NK-92 (cell line): ENCODE measurements around the gene TMEM140.
"Not testable (repeated sequence)": the region's sequence is repeated elsewhere in the genome, so short reads cannot be mapped to it uniquely, and the experiment has no call there.

Experiments
- DNase-seq: peaks from one replicate; lab custom pipeline; 2025; ENCODE audit not compliant: unreplicated experiment; lab: John Stamatoyannopoulos, UW

The TMEM140 gene

DNA sequence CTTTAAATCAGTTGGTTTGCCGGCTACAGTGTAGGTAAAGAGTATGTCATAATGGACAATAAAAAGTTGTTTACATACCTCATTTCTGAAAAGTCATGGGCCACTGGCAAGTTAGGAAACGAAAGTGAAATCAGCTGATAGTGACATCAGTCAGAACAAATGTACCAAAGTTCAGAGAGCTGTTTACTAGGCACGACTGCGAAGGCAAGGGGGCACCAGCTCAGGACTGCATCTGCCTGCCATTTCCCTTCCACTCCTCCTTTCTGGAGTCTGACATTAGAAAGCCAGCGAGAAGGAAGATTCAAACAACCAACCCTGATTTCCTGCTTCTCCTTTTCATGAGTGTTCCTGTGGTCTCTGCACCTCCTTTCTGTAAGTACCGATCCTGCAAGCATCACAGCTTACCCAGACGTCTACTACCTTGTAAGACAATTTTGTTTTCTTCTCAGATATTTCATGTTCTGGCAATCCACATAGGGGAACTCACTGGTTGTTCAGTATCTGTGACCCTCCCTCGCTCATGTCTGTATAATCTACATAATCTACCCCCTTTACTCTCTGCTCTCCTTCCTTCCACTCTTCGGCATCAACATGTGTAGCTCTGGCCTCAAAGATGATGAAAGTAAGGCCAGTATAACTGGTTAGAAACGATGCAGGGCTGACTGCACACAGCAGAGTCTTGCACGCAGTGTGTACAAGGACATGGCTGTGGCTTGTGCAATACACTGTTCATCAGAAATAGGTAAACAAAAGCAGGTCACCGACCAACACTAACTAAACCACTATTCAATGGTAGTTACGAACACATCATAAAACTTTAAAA is at the start of gene TMEM140:
TSS of gene TMEM140 (plus strand) at position 174 of the 823 bp plus-strand sequence. CDS start 16,370 bp downstream, outside the sequence.
- no peak for DNase-seq

DNA sequence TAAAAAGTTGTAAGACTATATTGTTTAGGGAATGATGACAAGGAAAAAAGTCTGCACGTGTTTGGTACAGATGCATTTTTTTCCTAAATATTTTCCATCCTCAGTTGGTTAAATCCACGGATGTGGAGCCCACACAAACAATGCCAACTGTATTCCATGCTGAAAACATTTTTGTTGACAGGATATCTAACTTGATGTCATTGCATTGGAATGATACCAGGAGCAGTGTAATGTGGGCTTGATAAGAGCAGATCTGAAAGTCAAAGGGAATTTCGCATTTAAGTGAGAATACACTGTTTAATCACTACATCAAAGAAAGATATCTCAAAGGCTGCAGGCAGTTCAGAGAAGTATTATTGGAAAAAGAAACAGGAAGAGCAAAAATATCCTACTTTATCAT is 49.5 kb upstream of the TMEM140 start:
- no peak for DNase-seq

DNA sequence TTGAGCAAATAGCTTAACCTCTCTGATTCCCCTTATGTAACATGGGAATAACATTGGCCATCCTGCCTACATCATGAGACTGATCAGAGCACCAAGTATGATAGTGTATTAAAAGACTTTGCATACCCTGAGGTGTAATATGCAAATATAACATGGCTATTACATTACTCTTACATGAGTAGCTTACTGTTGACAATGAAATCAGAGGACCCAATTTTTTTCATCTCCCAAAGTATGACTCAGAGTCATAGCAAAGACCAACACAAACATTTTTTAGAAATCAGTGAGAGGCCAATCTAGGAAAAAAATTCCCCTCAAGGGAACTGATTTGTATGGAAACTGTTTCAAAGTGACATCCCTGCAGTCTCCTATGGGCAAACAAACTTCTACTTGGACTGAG is 47.0 kb upstream of the TMEM140 start:
- DNase-seq = no peak

DNA sequence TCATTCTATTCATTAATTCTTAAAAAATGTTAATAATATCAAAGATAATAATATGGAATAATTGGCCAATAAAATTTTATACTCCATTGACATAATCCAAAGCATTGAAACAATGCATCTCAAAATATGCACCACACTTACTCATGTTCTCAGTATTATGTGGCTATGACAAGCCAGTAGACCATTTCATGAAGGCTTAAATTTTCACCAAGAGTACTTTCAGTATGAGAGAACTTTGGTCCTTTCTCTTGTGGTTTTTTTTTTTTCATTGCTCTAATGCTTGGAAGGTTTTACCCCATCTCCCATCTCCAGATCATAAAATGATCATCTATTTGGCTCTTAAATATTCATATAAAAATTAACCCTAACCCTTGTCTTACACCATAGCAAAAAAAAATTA is 45.5 kb upstream of the TMEM140 start:
- no peak for DNase-seq

DNA sequence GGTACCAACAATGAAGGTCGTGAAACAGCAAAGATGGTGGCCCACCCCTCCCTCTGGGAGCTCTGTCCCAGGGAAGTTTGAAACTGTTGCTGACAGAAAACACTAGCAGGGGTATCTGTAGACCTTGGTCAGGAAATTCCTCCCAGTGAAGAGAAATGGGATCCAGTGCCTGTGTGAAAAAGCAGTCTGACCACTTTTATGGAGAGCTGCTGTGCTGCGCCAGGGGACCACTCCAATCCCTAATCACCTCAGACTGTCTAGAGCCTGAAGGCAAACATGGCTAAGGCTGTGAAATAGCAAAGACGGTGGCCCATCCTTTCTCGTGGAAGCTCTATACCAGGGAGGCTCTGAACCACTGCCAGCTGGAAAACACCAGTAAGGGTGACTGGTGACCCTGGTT is 38.3 kb upstream of the TMEM140 start:
- no peak for DNase-seq

DNA sequence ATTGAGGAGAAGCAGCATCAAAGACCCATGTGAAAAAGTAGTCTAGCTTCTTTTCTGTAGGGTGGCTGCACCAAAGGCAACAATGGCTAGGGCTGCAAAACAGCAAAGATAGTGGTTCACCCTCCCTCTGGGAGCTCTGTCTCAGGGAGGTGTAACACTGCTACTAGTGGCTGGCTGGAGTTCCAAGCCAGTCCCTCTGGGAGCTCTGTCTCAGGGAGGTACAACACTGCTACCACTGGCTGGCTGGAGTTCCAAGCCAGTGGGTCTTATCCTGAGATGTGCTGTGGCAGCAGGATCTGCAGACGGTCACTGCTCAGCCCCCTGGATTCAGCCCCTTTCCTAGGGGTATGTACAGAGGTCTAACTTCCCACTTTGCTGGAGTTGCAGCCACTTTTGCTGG is 37.9 kb upstream of the TMEM140 start:
- no peak for DNase-seq

DNA sequence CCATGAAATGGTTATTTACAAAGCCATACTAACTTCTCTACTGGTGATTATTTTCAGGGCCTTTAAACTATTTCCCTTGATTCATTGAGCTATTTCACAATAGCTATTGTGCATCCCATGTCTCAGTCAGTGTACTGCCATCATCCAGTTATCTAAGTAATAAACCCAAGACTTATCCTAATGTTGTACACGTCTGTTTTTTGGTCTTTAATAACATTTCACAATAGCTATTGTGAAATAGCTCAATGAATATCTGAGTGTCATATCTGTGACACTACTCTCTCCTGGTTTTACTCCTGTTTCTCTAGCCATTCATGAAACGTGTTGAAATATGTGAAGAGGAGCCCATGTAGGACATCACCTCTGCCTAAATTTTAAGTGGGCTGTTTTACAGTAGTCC is 36.5 kb upstream of the TMEM140 start:
- DNase-seq = no peak

DNA sequence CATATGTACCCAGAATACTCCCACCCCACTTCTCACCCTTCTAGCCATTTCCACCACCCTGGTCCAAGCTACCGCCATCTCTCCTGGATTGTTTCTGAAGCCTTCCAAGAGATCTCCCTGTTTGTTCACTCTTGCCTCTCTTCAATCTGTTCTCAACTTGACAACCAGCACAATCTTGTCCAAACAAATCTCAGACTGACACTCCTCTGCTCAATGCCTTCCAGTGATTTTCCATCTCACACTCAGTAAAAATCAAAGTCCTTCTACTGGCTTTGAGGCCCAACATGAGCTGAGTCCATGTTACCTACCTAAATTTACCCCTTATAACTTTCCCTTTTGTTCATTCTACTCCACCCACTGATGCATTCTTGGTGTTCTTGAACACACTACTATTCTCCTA is 33.2 kb upstream of the TMEM140 start:
- no peak for DNase-seq

DNA sequence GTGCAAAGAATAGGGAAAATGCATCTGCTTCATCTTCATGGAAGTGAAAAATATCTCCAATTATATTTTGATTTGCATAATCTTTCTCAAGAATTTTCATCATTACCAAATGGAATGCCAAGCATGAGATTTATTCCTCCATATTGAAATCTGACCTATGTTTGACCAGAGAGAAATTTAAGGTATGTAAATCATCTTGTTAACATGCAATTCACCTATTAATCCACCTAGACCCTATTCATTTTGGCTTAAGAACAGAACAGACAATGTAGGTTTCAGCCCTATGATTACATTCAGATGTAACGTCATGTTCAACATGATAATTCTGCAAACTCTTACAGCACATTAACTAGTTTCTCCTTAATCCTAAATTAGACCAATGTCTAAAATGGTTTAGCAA is 30.8 kb upstream of the TMEM140 start:
- no peak for DNase-seq

DNA sequence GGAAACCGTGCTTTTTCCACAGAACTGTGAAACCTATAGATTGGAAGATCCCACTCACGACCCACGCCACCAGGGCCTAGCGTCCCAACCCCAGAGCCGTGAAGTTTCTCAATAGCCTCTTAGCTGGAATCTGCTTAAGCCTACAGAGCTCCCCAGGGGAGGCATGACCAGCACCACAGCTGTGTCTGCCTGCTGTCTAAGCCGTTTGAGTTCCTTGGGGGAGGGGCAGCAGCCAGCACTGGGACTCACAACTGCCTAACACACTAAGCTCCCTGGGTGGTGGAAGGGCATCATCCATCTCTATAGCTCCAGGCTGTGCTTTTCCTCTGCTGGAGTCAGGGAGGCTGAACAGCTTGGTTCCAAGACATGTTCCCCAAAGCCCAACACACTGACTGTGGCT is 26.0 kb upstream of the TMEM140 start:
- no peak for DNase-seq

DNA sequence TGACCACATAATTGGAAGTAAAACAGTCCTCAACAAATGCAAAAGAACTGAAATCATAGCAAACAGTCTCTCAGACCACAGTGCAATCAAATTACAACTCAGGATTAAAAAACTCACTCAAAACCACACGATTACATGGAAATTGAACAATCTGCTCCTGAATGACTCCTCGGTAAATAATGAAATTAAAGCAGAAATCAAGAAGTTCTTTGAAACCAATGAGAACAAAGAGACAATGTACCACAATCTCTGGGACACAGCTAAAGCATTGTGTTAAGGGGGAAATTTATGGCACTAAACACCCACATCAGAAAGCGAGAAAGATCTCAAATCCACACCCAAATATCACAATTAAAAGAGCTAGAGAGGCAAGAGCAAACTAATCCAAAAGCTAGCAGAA is 23.2 kb upstream of the TMEM140 start:
- DNase-seq = not testable (repeated sequence)

DNA sequence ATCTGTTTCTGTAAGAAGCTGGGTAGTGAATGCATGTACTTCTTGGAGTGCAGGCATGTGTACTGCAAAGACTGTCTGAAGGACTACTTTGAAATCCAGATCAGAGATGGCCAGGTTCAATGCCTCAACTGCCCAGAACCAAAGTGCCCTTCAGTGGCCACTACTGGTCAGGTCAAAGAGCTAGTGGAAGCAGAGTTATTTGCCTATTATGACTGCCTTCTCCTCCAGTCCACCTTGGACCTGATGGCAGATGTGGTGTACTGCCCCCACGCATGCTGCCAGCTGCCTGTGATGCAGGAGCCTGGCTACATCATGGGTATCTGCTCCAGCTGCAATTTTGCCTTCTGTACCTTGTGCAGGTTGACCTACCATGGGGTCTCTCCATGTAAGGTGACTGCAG is 18.9 kb upstream of the TMEM140 start:
- no peak for DNase-seq

DNA sequence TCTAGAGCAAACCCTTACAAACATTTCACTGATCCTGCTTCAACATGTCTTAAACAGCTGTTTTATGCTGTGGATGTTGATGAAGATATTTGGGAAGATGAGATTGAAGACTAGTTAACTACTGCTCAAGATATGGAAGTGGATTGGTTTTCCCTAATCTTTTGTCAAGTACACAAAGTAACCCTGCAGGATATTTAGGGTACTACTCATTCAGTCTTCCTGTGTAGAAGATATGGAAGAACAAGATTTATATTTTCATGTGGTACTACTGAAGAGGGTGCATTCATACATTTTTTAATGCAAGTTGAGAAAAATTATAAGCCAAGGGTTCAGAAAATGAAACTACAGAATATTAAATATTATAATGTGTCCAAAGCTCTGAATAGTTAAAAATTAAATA is 18.3 kb upstream of the TMEM140 start:
- DNase-seq = no peak

DNA sequence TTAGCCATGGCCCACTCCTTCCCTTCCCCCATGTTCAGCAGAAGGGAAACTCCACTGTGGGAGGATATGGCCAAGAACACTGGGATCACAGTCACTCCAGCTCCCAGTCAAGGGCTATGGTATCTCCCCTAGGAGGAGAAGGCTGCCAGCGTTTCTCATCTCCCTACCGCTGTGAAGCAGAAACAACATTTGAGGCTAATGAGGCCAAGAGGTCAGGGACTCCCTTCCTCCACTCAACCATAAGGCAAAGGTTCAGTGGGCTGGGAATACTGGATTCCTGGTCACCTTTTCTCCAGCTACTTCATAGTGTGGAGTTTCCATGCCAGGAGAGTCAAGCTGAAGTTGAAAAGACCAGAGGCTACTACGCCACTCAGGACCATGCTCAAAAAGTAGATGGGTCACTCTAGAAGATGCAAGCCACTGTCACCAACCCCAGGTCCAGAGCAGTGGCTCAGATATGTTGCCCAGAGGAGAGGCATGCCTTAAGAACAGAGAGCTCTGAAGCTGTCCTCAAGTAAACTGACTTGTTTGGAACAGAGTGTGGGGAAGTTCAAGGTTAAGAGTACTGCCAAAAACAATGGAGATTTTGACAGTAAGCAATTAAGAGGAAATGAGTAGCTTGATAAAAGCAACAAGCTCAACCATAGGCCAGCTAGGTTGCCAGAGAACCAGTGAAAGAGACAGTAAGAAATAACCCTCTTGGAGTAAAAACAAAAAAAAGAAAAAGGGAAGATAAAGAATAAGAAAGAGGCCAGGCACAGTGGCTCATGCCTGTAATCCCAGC is 3.8 kb upstream of the TMEM140 start:
- no peak for DNase-seq

DNA sequence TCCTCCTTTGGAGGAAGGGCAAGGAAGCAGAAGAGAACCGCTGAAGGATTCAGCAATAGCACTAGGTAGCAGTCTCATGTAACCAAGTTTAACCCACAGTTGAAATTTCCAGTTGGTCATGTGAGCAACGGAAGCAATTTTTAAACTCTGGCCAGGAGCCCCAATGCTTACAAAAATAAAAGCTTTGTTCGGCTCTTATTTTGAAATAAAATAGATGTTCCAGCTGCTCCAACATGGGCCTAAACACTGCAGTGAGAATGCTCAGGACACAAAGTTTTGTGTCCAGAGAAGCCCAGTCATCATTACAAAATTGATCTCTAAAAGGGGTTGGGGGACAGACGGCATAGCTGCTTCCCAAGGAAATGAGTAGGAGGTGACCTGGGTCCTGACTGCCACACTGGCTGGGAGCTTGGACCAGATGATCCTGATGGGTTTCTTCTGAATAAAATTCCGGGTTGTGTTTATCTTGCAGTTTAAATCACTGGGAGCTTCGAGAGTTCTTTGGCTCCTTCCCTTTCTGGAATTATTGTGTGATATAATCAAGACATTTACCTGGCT is 452 bp upstream of the TMEM140 start:
- DNase-seq = no peak

DNA sequence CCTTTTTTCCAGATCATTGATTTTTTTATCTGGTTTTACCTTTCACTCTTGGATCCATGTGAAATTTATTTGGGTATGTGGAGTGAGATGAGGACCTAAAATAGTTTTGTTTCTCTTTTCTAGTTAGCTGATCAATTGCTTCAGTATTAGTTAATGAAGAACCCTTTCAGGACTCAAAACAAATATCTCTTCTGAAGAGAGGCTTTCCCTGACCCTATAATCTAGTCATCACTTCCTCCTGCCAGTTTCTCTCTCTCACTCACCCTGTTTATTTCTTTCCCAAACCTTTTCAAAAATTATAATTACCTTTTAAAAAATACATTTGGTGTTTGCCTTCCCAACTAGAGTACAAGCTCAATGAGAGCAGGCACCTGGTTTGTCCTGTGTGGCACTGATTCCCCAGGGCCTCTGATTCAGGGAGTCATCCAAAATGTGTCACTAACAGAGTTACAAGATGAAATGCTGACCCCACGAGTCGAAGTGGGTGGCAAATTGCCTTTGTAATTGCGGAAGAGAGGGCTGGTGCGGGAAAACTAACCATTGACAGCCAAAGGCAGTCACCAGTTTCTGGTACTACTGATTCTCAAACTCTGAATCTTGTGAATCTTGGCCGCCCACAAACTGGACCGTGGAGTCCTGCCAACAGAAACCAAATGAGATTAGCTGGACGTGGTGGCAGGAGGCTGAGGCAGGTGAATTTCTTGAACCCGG is 2.4 kb downstream of the TMEM140 start:
- DNase-seq = no peak

DNA sequence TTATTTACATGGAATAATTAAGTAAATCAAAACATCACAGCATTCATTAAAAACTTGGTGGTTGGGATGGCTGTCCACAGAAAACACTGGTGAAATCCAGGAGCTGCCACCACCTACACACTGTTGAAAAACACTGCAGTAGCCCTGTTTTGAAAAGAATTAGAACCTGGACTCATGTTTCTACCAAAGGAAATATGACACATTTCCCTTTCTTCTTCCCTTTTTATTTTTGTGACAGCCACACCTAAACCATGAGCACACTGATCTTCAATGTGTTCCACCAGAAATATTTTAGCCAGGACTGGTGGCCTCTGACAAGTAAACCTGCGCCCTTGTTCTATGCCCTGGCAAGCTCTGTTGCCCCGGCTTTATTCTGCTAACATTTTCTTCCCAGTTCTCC is 3.3 kb downstream of the TMEM140 start:
- no peak for DNase-seq

DNA sequence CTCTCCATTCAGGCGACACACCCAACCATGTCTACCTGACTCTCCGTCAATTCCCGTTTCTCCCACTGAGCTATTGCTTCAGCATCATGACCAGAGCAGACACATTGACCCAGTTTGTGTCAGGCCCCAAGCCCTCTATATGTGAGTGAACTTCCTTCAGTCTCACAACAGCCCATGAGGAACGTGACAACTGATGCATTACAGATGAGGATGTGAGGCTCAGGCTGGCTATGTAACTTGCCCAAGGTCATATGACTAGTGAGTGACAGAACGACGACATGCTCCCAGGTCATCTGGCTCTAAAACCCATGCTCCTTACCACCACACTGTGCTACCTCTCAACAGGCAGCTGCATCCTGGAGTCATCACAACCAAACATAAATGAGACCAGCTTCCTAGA is 3.7 kb downstream of the TMEM140 start:
- no peak for DNase-seq

DNA sequence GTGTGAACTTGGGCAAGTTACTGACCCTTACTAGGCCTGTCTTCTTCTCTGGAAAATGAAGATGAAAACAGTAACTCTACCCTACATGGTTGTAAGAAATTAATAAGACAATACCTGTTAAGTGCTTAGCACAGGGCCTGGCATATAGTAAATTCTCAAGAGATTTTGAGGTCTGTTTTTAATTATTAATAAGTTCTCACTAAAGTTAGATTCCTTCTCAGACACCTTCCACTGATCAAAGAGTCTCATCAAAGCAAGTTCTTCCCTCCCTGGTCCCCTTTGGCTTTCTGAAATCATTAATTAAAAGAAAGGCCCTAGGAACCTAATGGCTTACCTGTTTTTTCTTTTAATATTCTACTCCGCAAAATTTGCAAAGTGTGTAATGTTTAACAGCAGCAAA is 4.6 kb downstream of the TMEM140 start:
- no peak for DNase-seq

DNA sequence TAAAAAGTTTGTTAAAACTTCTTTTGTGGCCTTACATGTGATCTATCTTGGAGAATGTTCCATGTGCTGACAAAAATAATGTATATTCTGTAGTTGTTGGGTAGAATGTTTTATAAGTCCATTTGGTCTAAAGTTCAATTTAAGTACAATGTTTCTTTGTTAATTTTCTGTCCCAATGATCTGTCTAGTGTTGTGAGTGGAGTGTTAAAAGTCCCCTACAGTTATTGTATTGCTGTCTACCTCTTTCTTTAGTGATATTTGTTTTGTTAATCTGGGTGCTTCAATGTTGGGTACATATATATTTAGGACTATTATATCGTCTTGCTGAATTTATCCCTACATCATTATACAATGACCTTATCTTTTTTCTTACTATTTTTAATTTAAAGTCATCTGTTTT is 6.9 kb downstream of the TMEM140 start:
- DNase-seq = no peak

DNA sequence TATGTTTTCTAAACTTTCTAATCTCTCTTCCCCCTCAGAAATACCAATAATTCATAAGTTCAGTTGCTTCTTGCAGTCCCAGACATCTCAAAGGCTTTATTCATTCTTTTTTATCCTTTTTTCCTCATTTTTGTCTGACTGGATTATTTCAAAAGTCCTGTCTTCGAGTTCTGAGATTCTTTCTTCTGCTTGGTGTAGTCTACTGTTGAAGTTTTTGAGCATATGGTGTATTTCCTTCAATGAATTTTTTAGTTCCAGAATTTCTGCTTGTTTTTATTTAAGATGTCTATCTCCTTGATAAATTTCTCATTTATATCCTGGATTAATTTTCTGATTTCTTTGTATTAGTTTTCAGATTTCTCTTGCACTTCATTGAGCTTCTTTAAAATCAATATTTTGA is 8.4 kb downstream of the TMEM140 start:
- DNase-seq = no peak
